HEK293 (cell line): ENCODE data around the gene IGFBP5.

Source experiments
- MYNN ChIP-seq: fragments of 450-650 bp; formaldehyde crosslinking; IDR thresholded peaks from 2 replicates; pipeline ENCODE4 v1.5.1; 2016; ENCODE audit warnings: missing biosample characterization, missing genetic modification characterization, borderline replicate concordance
- SALL2 ChIP-seq: fragments of 450-650 bp; formaldehyde crosslinking; IDR thresholded peaks from 2 replicates; pipeline ENCODE4 v1.5.0; 2017; ENCODE audit warnings: missing biosample characterization, mild to moderate bottlenecking, missing genetic modification characterization, borderline replicate concordance
- ZNF140 ChIP-seq: fragments of 450-650 bp; formaldehyde crosslinking; IDR thresholded peaks from 2 replicates; pipeline ENCODE4 v1.5.1; 2016; ENCODE audit warnings: missing biosample characterization, missing genetic modification characterization
- ZNF23 ChIP-seq: fragments of 450-650 bp; formaldehyde crosslinking; IDR thresholded peaks from 2 replicates; pipeline ENCODE4 v1.5.1; 2016; ENCODE audit warnings: missing biosample characterization, missing genetic modification characterization, borderline replicate concordance
- ZNF426 ChIP-seq: fragments of 450-650 bp; formaldehyde crosslinking; IDR thresholded peaks from 2 replicates; pipeline ENCODE4 v1.5.1; 2017; ENCODE audit warnings: missing biosample characterization, missing genetic modification characterization, mild to moderate bottlenecking, inconsistent platforms, moderate library complexity
- ZNF561 ChIP-seq: fragments of 450-650 bp; IDR thresholded peaks from 2 replicates; pipeline ENCODE4 v1.5.1; 2018; ENCODE audit warnings: missing biosample characterization, missing genetic modification characterization, borderline replicate concordance
- TF ChIP-seq, protein P1 (sequence below): fragments of 450-650 bp; formaldehyde crosslinking; IDR thresholded peaks from 2 replicates; pipeline ENCODE4 v1.5.1; 2017; ENCODE audit warnings: missing biosample characterization, mild to moderate bottlenecking, missing genetic modification characterization, moderate library complexity
- TF ChIP-seq, protein P2 (sequence below): fragments of 450-650 bp; formaldehyde crosslinking; IDR thresholded peaks from 2 replicates; pipeline ENCODE4 v1.5.1; 2016; ENCODE audit warnings: missing biosample characterization, missing genetic modification characterization
- TF ChIP-seq, protein P3 (sequence below): fragments of 450-650 bp; formaldehyde crosslinking; IDR thresholded peaks from 2 replicates; pipeline ENCODE4 v1.5.1; 2016; ENCODE audit warnings: missing biosample characterization, missing genetic modification characterization
- TF ChIP-seq, protein P4 (sequence below): fragments of 450-650 bp; formaldehyde crosslinking; IDR thresholded peaks from 2 replicates; pipeline ENCODE4 v1.5.1; 2016; ENCODE audit warnings: missing biosample characterization, missing genetic modification characterization
- TF ChIP-seq, protein P5 (sequence below): sonication (generic); formaldehyde crosslinking; IDR thresholded peaks from 2 replicates; pipeline ENCODE4 v1.8.1; 2022; ENCODE audit warnings: mild to moderate bottlenecking, moderate library complexity, missing genetic modification reagents
- TF ChIP-seq, protein P6 (sequence below): fragments of 450-650 bp; formaldehyde crosslinking; IDR thresholded peaks from 2 replicates; pipeline ENCODE4 v1.5.1; 2017; ENCODE audit warnings: missing biosample characterization, missing genetic modification characterization

DNA sequence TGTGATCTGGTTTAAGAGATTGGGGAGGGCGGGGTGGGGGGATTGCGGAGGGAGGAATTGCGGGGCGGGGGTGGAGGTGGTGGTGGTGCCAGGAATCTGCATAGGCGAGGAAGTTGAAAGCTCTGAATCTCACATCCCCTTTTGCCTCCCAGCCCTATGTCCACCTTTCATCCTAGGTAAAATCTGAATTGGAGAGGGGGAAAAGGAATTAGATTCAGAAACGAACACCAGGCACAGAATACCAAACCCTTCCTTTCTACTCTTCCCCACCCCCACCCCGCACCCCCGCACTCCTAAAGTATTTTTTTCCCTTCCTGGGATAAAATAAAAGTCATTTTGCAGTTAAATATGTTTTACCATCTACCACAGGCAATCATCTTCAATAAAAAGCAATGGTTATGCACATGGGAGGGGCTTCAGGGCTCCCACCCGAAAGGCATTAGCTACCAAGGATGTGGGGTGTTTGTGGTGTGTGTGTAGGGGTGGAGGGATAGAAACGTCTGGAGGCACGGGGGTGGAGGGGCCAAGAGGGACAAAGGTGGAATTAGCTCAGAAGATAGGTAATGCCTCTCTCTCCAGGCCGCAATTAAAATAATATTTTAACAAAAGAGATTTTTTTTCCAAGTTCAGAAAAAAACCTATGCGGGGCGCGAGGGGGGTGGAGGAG, 1.8 kb downstream of the IGFBP5 start:
- no peak for TF ChIP-seq ZNF23 (tag by site-specific recombination)
- TF ChIP-seq, protein P1, sequence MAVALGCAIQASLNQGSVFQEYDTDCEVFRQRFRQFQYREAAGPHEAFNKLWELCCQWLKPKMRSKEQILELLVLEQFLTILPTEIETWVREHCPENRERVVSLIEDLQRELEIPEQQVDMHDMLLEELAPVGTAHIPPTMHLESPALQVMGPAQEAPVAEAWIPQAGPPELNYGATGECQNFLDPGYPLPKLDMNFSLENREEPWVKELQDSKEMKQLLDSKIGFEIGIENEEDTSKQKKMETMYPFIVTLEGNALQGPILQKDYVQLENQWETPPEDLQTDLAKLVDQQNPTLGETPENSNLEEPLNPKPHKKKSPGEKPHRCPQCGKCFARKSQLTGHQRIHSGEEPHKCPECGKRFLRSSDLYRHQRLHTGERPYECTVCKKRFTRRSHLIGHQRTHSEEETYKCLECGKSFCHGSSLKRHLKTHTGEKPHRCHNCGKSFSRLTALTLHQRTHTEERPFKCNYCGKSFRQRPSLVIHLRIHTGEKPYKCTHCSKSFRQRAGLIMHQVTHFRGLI (tag by site-specific recombination): no peak
- TF ChIP-seq ZNF140: no peak
- TF ChIP-seq, protein P2, sequence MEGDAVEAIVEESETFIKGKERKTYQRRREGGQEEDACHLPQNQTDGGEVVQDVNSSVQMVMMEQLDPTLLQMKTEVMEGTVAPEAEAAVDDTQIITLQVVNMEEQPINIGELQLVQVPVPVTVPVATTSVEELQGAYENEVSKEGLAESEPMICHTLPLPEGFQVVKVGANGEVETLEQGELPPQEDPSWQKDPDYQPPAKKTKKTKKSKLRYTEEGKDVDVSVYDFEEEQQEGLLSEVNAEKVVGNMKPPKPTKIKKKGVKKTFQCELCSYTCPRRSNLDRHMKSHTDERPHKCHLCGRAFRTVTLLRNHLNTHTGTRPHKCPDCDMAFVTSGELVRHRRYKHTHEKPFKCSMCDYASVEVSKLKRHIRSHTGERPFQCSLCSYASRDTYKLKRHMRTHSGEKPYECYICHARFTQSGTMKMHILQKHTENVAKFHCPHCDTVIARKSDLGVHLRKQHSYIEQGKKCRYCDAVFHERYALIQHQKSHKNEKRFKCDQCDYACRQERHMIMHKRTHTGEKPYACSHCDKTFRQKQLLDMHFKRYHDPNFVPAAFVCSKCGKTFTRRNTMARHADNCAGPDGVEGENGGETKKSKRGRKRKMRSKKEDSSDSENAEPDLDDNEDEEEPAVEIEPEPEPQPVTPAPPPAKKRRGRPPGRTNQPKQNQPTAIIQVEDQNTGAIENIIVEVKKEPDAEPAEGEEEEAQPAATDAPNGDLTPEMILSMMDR (tag by site-specific recombination): no peak
- TF ChIP-seq, protein P3, sequence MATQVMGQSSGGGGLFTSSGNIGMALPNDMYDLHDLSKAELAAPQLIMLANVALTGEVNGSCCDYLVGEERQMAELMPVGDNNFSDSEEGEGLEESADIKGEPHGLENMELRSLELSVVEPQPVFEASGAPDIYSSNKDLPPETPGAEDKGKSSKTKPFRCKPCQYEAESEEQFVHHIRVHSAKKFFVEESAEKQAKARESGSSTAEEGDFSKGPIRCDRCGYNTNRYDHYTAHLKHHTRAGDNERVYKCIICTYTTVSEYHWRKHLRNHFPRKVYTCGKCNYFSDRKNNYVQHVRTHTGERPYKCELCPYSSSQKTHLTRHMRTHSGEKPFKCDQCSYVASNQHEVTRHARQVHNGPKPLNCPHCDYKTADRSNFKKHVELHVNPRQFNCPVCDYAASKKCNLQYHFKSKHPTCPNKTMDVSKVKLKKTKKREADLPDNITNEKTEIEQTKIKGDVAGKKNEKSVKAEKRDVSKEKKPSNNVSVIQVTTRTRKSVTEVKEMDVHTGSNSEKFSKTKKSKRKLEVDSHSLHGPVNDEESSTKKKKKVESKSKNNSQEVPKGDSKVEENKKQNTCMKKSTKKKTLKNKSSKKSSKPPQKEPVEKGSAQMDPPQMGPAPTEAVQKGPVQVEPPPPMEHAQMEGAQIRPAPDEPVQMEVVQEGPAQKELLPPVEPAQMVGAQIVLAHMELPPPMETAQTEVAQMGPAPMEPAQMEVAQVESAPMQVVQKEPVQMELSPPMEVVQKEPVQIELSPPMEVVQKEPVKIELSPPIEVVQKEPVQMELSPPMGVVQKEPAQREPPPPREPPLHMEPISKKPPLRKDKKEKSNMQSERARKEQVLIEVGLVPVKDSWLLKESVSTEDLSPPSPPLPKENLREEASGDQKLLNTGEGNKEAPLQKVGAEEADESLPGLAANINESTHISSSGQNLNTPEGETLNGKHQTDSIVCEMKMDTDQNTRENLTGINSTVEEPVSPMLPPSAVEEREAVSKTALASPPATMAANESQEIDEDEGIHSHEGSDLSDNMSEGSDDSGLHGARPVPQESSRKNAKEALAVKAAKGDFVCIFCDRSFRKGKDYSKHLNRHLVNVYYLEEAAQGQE (tag by site-specific recombination): no peak
- no peak for TF ChIP-seq ZNF426 (tag by site-specific recombination)
- TF ChIP-seq, protein P4, sequence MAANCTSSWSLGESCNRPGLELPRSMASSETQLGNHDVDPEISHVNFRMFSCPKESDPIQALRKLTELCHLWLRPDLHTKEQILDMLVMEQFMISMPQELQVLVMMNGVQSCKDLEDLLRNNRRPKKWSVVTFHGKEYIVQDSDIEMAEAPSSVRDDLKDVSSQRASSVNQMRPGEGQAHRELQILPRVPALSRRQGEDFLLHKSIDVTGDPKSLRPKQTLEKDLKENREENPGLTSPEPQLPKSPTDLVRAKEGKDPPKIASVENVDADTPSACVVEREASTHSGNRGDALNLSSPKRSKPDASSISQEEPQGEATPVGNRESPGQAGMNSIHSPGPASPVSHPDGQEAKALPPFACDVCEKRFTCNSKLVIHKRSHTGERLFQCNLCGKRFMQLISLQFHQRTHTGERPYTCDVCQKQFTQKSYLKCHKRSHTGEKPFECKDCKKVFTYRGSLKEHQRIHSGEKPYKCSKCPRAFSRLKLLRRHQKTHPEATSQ (tag by site-specific recombination): no peak
- no peak for TF ChIP-seq MYNN
- TF ChIP-seq, protein P5, sequence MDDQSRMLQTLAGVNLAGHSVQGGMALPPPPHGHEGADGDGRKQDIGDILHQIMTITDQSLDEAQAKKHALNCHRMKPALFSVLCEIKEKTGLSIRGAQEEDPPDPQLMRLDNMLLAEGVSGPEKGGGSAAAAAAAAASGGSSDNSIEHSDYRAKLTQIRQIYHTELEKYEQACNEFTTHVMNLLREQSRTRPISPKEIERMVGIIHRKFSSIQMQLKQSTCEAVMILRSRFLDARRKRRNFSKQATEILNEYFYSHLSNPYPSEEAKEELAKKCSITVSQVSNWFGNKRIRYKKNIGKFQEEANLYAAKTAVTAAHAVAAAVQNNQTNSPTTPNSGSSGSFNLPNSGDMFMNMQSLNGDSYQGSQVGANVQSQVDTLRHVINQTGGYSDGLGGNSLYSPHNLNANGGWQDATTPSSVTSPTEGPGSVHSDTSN (CRISPR knock-in tag): no peak
- no peak for TF ChIP-seq ZNF561 (tag by site-specific recombination)
- TF ChIP-seq, protein P6, sequence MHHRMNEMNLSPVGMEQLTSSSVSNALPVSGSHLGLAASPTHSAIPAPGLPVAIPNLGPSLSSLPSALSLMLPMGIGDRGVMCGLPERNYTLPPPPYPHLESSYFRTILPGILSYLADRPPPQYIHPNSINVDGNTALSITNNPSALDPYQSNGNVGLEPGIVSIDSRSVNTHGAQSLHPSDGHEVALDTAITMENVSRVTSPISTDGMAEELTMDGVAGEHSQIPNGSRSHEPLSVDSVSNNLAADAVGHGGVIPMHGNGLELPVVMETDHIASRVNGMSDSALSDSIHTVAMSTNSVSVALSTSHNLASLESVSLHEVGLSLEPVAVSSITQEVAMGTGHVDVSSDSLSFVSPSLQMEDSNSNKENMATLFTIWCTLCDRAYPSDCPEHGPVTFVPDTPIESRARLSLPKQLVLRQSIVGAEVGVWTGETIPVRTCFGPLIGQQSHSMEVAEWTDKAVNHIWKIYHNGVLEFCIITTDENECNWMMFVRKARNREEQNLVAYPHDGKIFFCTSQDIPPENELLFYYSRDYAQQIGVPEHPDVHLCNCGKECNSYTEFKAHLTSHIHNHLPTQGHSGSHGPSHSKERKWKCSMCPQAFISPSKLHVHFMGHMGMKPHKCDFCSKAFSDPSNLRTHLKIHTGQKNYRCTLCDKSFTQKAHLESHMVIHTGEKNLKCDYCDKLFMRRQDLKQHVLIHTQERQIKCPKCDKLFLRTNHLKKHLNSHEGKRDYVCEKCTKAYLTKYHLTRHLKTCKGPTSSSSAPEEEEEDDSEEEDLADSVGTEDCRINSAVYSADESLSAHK (tag by site-specific recombination): no peak
- no peak for TF ChIP-seq SALL2
